MCF 10A (cell line): ENCODE measurements around the gene SETD5. TPM values are rescaled to one million over a fixed set of nuclear protein-coding genes. Genes with fewer than 3 reads are reported as not detected.

ENCODE experiments used
- BruUV-seq: library from RNA; stranded (reverse); fragments of 400-500 nt; replicated peaks from 2 replicates; lab custom pipeline; 2021; lab: Mats Ljungman, UMichigan
- CTCF ChIA-PET: fragments of 300-600 bp; sonication (Branson Sonifier 250); formaldehyde crosslinking; extraction: SDS; loops from one replicate; lab custom pipeline; 2021; ENCODE audit warnings: antibody characterized with exemption, inconsistent platforms; lab: Yijun Ruan, JAX
- POLR2A ChIA-PET: fragments of 300-600, 350-650 bp; sonication (Branson Sonifier 250); formaldehyde crosslinking; extraction: SDS; loops from one replicate; lab custom pipeline; 2020; ENCODE audit warnings: antibody characterized with exemption, inconsistent platforms; lab: Yijun Ruan, JAX
- DNase-seq: peaks from one replicate; pipeline ENCODE4 v3.0.0-alpha.2; 2018; ENCODE audit not compliant: unreplicated experiment
- H3K27ac Mint-ChIP-seq: one replicate; pipeline ENCODE4 v1.8.0; 2022; ENCODE audit warnings: mild to moderate bottlenecking, low read depth, mixed read lengths; ENCODE audit not compliant: unreplicated experiment
- H3K27me3 Mint-ChIP-seq: one replicate; pipeline ENCODE4 v1.8.0; 2022; ENCODE audit warnings: mixed read lengths; ENCODE audit not compliant: insufficient read depth, unreplicated experiment
- H3K36me3 Mint-ChIP-seq: one replicate; pipeline ENCODE4 v1.8.0; 2022; ENCODE audit warnings: mild to moderate bottlenecking, moderate library complexity, mixed read lengths; ENCODE audit not compliant: insufficient read depth, unreplicated experiment
- H3K4me1 Mint-ChIP-seq: one replicate; pipeline ENCODE4 v1.8.0; 2022; ENCODE audit warnings: mixed read lengths; ENCODE audit not compliant: insufficient read depth, unreplicated experiment
- H3K4me3 Mint-ChIP-seq: one replicate; pipeline ENCODE4 v1.8.0; 2022; ENCODE audit warnings: mild to moderate bottlenecking, moderate library complexity, mixed read lengths; ENCODE audit not compliant: unreplicated experiment
- H3K9me3 Mint-ChIP-seq: one replicate; pipeline ENCODE4 v1.8.0; 2022; ENCODE audit warnings: mixed read lengths; ENCODE audit not compliant: unreplicated experiment
- intact Hi-C: fragments of 100-400 bp; cut with micrococcal nuclease; formaldehyde crosslinking; loops from 2 replicates; pipeline ENCODE4 v1.14.1; 2022
- total RNA-seq: library from RNA; stranded (reverse); gene quantifications from 2 replicates; pipeline ENCODE4 v1.2.3, GENCODE V29; 2022
- TF ChIP-seq, protein P1 (sequence below): fragments of 200-600 bp; IDR thresholded peaks from one replicate; pipeline ENCODE4 v1.8.0; 2022; ENCODE audit warnings: antibody characterized with exemption, mild to moderate bottlenecking; ENCODE audit not compliant: unreplicated experiment

SETD5 gene
- total RNA-seq, 1 experiment from 2014 or later, result 149 TPM

- TSS peak; percentile 75 for BruUV-seq
- peaks cover 36% of the 10 kb centered on the region for H3K4me1 Mint-ChIP-seq
- CTCF ChIA-PET, result interaction anchor here (1.9 to 6.3 kb wide), 3 partner anchors 20 to 70 kb away, joined by 5 to 42 read pairs (median 9); no protein-coding TSS in a partner anchor
Measured at GRCh38 chr3:9422712-9423424, 25.5 kb downstream of the SETD5 start.

GRCh38 chr3:9428411-9428810 lies 31.0 kb downstream of the SETD5 start:
- ChIA-PET CTCF (interaction anchor here (1.0 to 1.4 kb wide), 2 partner anchors 14 to 75 kb away, joined by 3 read pairs; no protein-coding TSS in a partner anchor), POLR2A (interaction anchor here (0.9 to 17.4 kb wide), 2 partner anchors 9 to 34 kb away, joined by 3 to 452 read pairs; partner anchors contain the start of gene SETD5)
- no peak for DNase-seq
- no peak overlapping the region for H3K4me3 Mint-ChIP-seq
- no TSS peak for BruUV-seq
- TF ChIP-seq, protein P1, sequence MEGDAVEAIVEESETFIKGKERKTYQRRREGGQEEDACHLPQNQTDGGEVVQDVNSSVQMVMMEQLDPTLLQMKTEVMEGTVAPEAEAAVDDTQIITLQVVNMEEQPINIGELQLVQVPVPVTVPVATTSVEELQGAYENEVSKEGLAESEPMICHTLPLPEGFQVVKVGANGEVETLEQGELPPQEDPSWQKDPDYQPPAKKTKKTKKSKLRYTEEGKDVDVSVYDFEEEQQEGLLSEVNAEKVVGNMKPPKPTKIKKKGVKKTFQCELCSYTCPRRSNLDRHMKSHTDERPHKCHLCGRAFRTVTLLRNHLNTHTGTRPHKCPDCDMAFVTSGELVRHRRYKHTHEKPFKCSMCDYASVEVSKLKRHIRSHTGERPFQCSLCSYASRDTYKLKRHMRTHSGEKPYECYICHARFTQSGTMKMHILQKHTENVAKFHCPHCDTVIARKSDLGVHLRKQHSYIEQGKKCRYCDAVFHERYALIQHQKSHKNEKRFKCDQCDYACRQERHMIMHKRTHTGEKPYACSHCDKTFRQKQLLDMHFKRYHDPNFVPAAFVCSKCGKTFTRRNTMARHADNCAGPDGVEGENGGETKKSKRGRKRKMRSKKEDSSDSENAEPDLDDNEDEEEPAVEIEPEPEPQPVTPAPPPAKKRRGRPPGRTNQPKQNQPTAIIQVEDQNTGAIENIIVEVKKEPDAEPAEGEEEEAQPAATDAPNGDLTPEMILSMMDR, result no peak
- no peak overlapping the region for H3K27ac Mint-ChIP-seq
- H3K36me3 Mint-ChIP-seq, result peaks cover 94% of the 10 kb centered on the region
- intact Hi-C loops, result no loop called here
- peaks cover 13% of the 10 kb centered on the region for H3K4me1 Mint-ChIP-seq
- H3K9me3 Mint-ChIP-seq, result no peaks in the 10 kb centered on the region
- no peaks in the 10 kb centered on the region for H3K27me3 Mint-ChIP-seq

More at GRCh38 chr3:9422712-9423424, 25.5 kb downstream of the SETD5 start:
- H3K4me3 Mint-ChIP-seq, result peak overlapping the region; percentile 59
- DNase-seq, result peak; percentile 98
- TF ChIP-seq, protein P1, result peak; percentile 78
- H3K27me3 Mint-ChIP-seq, result no peaks in the 10 kb centered on the region
- intact Hi-C loops, result loop anchor here (1.0 to 5.0 kb wide), 4 partner anchors 27 to 70 kb away; partner anchors contain the start of gene THUMPD3
- H3K27ac Mint-ChIP-seq, result peak overlapping the region; percentile 82
- H3K9me3 Mint-ChIP-seq, result no peaks in the 10 kb centered on the region
- H3K36me3 Mint-ChIP-seq, result peaks cover 47% of the 10 kb centered on the region
- POLR2A ChIA-PET, result interaction anchor here (1.0 to 17.4 kb wide), 8 partner anchors 10 to 63 kb away, joined by 3 to 452 read pairs (median 6); partner anchors contain the start of genes SETD5 and THUMPD3

DNA sequence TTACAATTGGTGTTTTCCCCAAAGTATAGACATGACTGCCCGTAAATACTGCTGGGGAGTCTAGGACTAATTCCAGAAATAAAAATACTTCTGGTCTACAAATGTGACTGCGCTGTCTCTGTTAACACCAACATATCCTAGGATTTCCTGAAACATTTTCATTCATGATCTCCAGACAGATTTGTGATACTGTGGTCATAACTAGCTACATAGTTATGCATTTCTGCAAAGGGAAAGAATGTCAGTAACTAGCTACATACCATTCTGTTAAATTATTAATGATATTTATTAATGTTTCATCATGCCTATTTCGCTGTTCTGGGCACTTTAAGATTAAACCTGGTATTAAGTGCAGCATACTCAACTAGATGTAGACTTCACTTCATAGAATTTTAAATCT lies 33.3 kb downstream of the SETD5 start:
- TF ChIP-seq, protein P1, result no peak
- no peaks in the 10 kb centered on the region for H3K9me3 Mint-ChIP-seq
- no peak for DNase-seq
- H3K4me1 Mint-ChIP-seq, result peaks cover 6% of the 10 kb centered on the region
- no peak overlapping the region for H3K27ac Mint-ChIP-seq
- no peak overlapping the region for H3K4me3 Mint-ChIP-seq
- peaks cover 98% of the 10 kb centered on the region for H3K36me3 Mint-ChIP-seq
- H3K27me3 Mint-ChIP-seq, result no peaks in the 10 kb centered on the region
- CTCF ChIA-PET, result interaction anchor here (0.5 to 0.6 kb wide), 2 partner anchors 15 to 17 kb away, joined by 4 to 6 read pairs; no protein-coding TSS in a partner anchor
- BruUV-seq, result TSS peak; percentile 6
- intact Hi-C loops, result no loop called here
- POLR2A ChIA-PET, result interaction anchor here (0.6 to 17.4 kb wide), 3 partner anchors 36 to 258 kb away, joined by 3 to 452 read pairs (median 4); partner anchors contain the start of genes SETD5 and THUMPD3
